GM19467 (cell line): ENCODE data around the gene IFI35.
A peak's percentile ranks its signal among the peaks of the same experiment; 100 is the strongest.
"Not testable (repeated sequence)": the region's sequence is repeated elsewhere in the genome, so short reads cannot be mapped to it uniquely, and the experiment has no call there.

Source experiments
- ATAC-seq: cut with Tn5 transposase; IDR thresholded peaks from one replicate; pipeline ENCODE4 v1.9.1; 2021; ENCODE audit warnings: mild to moderate bottlenecking, moderate library complexity; ENCODE audit not compliant: unreplicated experiment

Gene IFI35

DNA sequence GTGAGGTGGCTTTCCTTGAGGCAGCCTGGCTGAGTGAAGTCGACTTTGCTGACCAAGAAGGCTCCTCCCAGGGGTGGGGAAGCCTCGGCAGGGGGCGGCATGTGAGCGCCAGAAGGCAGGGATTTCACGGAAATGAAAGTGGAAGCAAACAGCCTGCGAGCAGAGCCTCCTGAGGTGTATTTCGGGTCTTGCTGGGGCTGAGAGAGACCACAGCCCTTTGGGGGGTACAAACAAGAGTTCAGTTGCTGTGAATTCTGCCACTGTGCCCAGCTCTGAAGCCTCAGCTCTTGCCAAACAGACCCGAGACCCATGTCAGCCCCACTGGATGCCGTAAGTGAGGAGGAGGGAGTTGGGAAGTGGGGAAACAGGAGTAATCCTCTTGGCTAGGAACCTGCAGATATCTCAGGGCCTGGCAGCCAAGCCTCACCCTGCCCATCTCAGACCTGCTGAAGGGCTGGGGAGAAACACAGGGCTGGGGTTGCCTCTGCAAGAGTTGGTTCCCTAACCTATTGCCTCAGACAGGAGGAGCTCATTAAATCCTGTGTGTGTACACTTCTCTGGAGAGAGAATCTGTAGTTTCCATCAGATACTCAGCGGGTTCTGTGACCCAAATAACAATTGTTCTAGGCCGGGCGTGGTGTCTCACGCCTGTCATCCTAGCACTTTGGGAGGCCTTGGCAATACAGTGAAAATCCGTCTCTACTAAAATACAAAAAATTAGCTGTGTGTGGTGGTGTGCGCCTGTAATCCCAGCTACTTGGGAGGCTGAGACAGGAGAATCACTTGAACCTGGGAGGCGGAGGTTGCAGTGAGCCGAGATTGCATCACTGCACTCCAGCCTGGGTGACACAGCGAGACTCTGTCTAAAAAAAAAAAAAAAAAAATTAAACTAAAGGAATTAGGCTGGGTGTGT, at the start of gene IFI35:
Gene IFI35, plus strand, starts transcription at position 146 of the 913 bp plus-strand sequence. Its CDS starts 164 bp downstream, at position 310.
- ATAC-seq: peak; percentile 77

DNA sequence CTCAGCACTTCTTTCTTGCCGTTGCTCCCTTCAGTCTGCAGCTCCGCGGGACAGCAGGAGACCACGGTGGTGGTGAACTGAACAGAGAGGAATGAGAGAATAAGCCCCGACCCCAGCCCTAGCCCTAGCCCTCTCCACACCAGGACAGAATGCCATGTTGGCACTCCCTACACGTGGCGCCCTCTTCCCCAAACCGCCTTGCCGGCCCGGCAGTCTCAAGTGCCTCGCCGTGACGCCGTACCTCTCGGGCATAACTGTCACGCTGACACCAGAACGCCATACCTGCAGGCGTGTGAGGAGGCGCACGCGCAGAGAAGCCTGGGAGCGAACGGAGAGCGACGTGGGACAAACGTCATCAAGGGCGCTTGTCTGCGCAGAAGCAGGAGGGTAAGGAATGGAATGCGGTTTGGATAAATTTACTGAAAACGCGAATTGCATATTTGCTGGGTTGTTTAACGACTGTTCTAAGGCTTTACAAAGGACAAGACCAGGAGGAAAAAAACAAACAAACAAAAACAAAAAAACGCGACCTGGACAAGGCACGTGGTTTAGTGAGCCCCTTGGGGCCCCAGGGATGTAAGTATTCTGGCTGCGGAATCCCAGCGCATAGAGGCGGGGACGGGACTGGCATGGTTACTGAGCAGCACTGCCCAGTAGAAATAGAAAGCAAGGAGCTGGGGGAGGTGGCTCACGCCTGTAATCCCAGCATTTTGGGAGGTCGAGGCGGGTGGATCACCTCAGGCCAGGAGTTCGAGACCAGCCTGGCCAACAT, 42.2 kb upstream of the IFI35 start, which contains the start of gene AARSD1:
Gene AARSD1, minus strand, starts transcription at position 294 of the 772 bp plus-strand sequence. Its CDS starts 14 bp downstream, at position 280.
- ATAC-seq: peak; percentile 67

- no peak for ATAC-seq
These were observed 38.7 kb upstream of the IFI35 start for GRCh38 chr17:42967925-42968324.

- no peak for ATAC-seq
These were observed 37.5 kb upstream of the IFI35 start for GRCh38 chr17:42969001-42969581.

GRCh38 chr17:42971589-42971988, 35.0 kb upstream of the IFI35 start:
- ATAC-seq: no peak

DNA sequence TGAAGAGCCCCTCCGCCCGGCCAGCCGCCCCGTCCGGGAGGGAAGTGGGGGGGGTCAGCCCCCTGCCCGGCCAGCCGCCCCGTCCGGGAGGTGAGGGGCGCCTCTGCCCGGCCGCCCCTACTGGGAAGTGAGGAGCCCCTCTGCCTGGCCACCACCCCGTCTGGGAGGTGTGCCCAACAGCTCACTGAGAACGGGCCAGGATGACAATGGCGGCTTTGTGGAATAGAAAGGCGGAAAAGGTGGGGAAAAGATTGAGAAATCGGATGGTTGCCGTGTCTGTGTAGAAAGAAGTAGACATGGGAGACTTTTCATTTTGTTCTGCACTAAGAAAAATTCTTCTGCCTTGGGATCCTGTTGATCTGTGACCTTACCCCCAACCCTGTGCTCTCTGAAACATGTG, 33.3 kb upstream of the IFI35 start:
- ATAC-seq: not testable (repeated sequence)

DNA sequence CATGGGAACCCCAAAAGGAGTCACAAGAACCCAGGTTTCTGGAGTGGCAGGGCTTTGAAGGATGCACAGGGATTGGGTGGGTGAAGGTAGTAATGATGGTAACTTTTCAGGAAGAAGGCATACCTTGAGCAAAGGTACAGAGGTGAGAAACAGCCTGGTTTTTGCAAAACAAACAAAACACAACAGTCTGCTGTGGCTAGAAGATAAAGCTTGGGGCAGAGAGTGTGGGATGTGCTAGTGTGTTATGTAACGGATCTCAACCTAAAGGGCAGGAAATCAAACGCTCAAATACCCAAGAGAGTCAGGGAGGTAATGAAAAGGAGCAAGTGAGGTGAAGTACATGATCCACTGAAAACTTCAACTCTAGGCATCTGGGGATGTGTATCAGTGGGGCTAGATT, 31.3 kb upstream of the IFI35 start:
- no peak for ATAC-seq

DNA sequence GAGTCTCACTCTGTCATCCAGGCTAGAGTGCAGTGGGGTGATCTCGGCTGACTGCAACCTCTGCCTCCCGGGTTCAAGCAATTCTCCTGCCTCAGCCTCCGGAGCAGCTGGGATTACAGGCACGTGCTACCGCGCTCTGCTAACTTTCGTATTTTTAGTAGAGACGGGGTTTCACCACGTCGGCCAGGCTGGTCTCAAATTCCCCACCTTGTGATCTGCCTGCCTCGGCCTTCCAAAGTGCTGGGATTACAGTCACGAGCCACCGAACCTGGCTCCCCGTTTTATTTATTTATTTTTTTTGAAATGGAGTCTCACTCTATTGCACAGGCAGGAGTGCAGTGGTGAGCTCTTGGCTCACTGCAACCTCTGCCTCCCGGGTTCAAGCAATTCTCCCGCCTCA, 30.9 kb upstream of the IFI35 start:
- not testable (repeated sequence) for ATAC-seq

GRCh38 chr17:42979511-42980273, 26.9 kb upstream of the IFI35 start, which contains the start of gene PTGES3L:
TSS of gene PTGES3L (minus strand) at chr17:42980080. CDS start at chr17:42980053, 27 bp downstream.
- ATAC-seq: no peak

GRCh38 chr17:42980274-42980765, 26.3 kb upstream of the IFI35 start, which contains the start of gene RUNDC1:
TSS of gene RUNDC1 (plus strand) at chr17:42980565. CDS start at chr17:42980577, 12 bp downstream.
- peak; percentile 58 for ATAC-seq

DNA sequence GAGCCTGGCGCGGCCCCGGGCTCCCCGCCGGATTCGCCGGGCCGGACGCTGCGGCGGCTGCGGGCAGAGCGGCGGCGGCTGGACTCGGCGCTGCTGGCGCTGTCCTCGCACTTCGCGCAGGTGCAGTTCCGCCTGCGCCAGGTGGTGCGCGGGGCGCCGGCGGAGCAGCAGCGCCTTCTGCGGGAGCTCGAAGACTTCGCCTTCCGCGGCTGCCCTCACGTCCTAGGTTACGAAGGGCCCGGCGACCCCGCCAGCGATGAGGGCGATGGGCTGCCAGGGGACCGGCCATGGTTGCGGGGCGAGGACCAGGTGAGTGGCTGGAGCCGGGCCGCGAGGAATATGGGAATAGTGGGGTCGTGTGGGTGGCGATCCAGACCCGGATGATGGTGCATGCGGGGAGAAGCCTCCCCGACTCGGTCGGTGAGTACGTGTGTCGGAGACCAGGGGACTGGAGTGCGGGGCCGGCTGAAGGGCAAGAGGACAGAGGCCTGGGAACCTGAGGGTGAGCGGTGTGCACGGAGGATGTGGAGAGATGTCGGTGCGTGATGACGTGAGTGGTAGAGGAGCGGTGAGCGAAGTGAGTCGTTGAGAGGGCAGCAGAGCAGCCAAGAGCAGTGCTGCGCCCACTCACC, 25.7 kb upstream of the IFI35 start:
- ATAC-seq: peak; percentile 35

GRCh38 chr17:42982266-42982665, 24.3 kb upstream of the IFI35 start:
- no peak for ATAC-seq

DNA sequence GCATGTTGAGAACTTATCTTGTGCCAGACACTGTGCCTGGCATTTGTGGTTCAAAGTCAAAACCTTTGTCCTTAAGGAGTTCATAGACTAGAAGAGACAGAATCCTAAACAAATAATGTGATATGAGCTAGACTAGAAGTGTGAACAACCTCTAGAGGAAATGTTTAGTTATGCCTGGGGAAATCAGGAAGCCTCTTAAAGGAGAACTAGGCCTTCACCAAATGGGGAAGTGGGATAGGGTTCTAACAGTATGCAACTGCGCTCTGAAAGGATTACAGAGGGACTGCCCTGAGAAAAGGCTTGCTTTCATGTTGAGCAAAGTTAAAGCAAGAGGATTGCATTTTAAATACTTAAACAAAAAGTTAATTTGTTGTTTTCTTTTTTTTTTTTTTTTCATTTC, 21.4 kb upstream of the IFI35 start:
- ATAC-seq: no peak

GRCh38 chr17:42989141-42989540, 17.4 kb upstream of the IFI35 start:
- ATAC-seq: no peak

DNA sequence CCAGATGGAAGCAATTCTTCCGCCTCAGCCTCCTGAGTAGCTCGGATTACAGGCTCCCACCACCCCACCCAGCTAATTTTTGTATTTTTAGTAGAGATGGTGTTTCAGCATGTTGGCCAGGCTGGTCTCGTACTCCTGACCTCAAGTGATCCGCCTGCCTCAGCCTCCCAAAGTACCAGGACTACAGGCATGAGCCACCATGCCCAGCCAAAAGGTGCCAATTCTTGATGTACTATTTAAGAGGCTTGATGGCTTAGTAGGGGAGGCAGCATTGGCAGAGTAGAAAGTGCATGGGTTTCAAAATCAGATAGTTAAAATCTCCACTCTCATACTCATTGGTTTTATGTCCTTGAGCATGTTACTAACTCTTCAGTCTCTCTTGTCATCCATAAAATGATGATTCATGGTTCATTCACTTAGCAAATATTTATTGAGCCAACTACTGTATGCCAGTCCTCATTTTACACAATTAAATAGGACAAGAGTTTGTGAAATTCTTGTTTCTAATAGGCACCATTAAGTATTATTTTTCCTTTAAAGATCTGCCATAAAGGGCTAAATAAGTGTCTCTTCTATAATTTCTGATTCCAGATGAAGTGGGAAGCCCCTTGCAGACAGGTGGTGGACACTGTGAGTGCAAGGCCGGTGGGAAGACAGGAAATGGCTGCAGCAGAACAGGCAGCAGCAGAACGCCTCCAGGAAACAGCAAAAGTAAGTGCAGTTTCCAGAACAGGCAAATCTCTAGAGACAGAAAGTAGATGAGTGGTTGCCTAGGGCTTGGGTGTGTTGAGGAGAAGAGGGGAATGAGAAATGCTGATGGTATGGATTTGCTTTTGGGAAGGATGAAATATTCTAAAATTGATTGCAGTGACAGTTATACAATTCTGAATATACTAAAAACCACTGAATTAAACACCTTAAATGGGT, 16.6 kb upstream of the IFI35 start:
- no peak for ATAC-seq

- no peak for ATAC-seq
These were observed 15.1 kb upstream of the IFI35 start for GRCh38 chr17:42991471-42991870.

GRCh38 chr17:42992872-42993271, 13.7 kb upstream of the IFI35 start:
- ATAC-seq: no peak

DNA sequence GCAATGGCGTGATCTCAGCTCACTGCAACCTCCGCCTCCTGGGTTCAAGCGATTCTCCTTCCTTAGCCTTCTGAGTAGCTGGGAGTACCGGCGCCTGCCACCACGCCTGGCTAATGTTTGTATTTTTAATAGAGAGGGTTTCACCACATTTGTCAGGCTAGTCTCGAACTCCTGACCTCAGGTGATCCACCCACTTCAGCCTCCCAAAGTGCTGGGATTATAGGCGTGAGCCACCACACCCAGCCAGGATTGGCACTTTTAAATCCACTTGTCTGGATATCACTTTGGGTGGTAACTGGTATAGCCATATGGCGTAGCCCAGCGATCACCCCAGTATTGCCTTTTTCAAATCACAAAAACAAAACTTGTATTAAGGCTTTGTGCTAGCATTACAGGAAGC, 12.7 kb upstream of the IFI35 start:
- not testable (repeated sequence) for ATAC-seq
